ENCODE data around the gene DENND1A. TPM values are rescaled to one million over a fixed set of nuclear protein-coding genes. Genes with fewer than 3 reads are reported as not detected.

Gene DENND1A
- total RNA-seq, 2 experiments from 2014 or later: 18.5 to 20.1 TPM

- ChIA-PET CTCF (no interaction called here), POLR2A (no interaction called here)
These were observed 151.6 kb downstream of the DENND1A start for GRCh38 chr9:123778232-123778902.

GRCh38 chr9:123776708-123777537 is 153.0 kb downstream of the DENND1A start:
- CTCF ChIA-PET: no interaction called here
- POLR2A ChIA-PET: no interaction called here

GRCh38 chr9:123775289-123776284 is 154.3 kb downstream of the DENND1A start:
- POLR2A ChIA-PET: no interaction called here
- CTCF ChIA-PET: no interaction called here

- POLR2A ChIA-PET: no interaction called here
These were observed 156.1 kb downstream of the DENND1A start for GRCh38 chr9:123773783-123774182.

GRCh38 chr9:123772967-123773366 is 157.0 kb downstream of the DENND1A start:
- ChIA-PET POLR2A (no interaction called here), CTCF (no interaction called here)

More at GRCh38 chr9:123773783-123774182, 156.1 kb downstream of the DENND1A start:
- CTCF ChIA-PET: no interaction called here

- CTCF ChIA-PET: no interaction called here
- POLR2A ChIA-PET: no interaction called here
These were observed 157.6 kb downstream of the DENND1A start for GRCh38 chr9:123772374-123772773.

GRCh38 chr9:123771690-123772089 is 158.2 kb downstream of the DENND1A start:
- POLR2A ChIA-PET: no interaction called here
- CTCF ChIA-PET: interaction anchor here (0.7 kb wide), 2 partner anchors 30 to 34 kb away, joined by 3 read pairs; no protein-coding TSS in a partner anchor

- POLR2A ChIA-PET: no interaction called here
- CTCF ChIA-PET: no interaction called here
These were observed 160.2 kb downstream of the DENND1A start for GRCh38 chr9:123769719-123770118.

- POLR2A ChIA-PET: no interaction called here
- CTCF ChIA-PET: no interaction called here
These were observed 165.9 kb downstream of the DENND1A start for GRCh38 chr9:123763910-123764588.

- ChIA-PET POLR2A (no interaction called here), CTCF (no interaction called here)
These were observed 167.9 kb downstream of the DENND1A start for GRCh38 chr9:123761905-123762605.

- CTCF ChIA-PET: no interaction called here
- POLR2A ChIA-PET: no interaction called here
These were observed 172.0 kb downstream of the DENND1A start for GRCh38 chr9:123757960-123758359.

- POLR2A ChIA-PET: no interaction called here
- CTCF ChIA-PET: no interaction called here
These were observed 172.4 kb downstream of the DENND1A start for GRCh38 chr9:123757547-123757946.

GRCh38 chr9:123756484-123757106 is 173.3 kb downstream of the DENND1A start:
- ChIA-PET POLR2A (no interaction called here), CTCF (no interaction called here)

GRCh38 chr9:123753669-123754258 is 176.2 kb downstream of the DENND1A start:
- ChIA-PET CTCF (no interaction called here), POLR2A (no interaction called here)

GRCh38 chr9:123753016-123753415 is 176.9 kb downstream of the DENND1A start:
- ChIA-PET POLR2A (no interaction called here), CTCF (no interaction called here)

- CTCF ChIA-PET: interaction anchor here (0.9 kb wide), 1 partner anchor 40 kb away, joined by 3 read pairs; no protein-coding TSS in a partner anchor
- POLR2A ChIA-PET: interaction anchor here (0.6 kb wide), 1 partner anchor 77 kb away, joined by 4 read pairs; no protein-coding TSS in a partner anchor
These were observed 180.2 kb downstream of the DENND1A start for GRCh38 chr9:123749580-123750202.

GRCh38 chr9:123746765-123747164 is 183.2 kb downstream of the DENND1A start:
- POLR2A ChIA-PET: no interaction called here
- CTCF ChIA-PET: no interaction called here

GRCh38 chr9:123745933-123746332 is 184.0 kb downstream of the DENND1A start:
- POLR2A ChIA-PET: no interaction called here
- CTCF ChIA-PET: no interaction called here
